Measurements from ENCODE around the gene SENP7.

GRCh38 chr3:101501783-101502182 lies 11.2 kb downstream of the SENP7 start:
- TF ChIP-seq GATA2 (IDR thresholded peaks at IDR 0.05; ENCODE audit: low read depth, low read length) (no peak), GATA3 (IDR thresholded peaks at IDR 0.05; ENCODE audit: low read depth, low read length) (no peak)

All from SH-SY5Y (cell line).